Activated effector memory CD4-positive, alpha-beta T cell treated with anti-CD3 and anti-CD28 coated beads, Interleukin-2, amount 50 U/mL, for 16 hours (primary cell): Measurements from ENCODE around the gene ADGRD2.

Source experiments
- DNase-seq: peaks from one replicate; pipeline ENCODE4 v3.0.0-alpha.2; 2020

Gene ADGRD2

GRCh38 chr9:124479947-124480620, 29.8 kb downstream of the ADGRD2 start:
- no peak for DNase-seq

- DNase-seq, result no peak
Observed at GRCh38 chr9:124480621-124480981, 30.4 kb downstream of the ADGRD2 start.

- no peak for DNase-seq
Observed at GRCh38 chr9:124481115-124481514, 30.9 kb downstream of the ADGRD2 start.

DNA sequence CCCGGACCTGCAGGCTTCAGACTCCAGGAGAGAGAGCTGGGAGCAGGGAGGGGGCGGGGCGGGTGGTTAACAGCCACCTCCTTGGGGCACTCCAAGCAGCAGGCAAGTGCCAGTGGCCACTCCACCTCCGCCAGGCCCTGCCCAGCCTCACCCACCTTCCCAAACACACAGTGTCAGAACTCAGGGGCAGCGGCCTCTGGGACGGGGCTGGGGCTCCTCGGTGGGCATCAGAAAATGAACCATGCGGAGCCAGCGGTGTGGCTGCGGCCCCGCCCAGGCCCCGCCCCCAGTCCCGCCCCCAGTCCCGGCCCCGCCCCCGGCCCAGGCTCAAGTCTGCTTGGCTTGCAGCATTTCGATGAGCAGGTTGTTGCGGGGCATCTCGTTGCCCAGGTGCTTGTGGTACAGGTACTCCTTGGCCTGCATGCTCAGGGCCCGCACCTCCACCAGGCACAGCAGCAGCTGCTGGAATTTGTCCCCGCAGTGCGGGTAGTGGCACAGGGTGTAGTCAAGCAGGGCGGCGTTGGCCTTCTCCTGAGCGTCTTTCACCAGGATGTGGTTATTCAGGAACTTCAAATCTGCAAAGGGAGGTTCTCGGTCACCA, 32.3 kb downstream of the ADGRD2 start:
- DNase-seq, result no peak

DNA sequence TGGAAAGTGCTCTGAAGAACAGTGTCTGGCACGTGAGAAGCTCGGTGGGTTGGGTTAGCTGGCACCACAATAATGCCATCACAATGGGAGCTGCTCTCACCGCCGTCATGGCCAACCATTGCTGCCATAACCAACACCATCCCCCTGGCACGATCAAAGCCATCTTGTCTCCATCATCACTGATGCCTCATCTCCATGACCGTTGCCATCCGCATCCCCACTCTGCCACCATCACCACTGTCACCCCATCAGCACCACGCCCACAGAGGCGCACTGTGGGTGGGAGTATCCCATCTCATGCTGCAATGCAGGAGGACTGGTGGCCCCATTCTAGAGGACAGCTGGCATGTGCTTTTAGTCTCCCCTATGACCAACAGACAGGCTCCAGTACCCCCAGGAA, 33.2 kb downstream of the ADGRD2 start:
- DNase-seq, result no peak

DNA sequence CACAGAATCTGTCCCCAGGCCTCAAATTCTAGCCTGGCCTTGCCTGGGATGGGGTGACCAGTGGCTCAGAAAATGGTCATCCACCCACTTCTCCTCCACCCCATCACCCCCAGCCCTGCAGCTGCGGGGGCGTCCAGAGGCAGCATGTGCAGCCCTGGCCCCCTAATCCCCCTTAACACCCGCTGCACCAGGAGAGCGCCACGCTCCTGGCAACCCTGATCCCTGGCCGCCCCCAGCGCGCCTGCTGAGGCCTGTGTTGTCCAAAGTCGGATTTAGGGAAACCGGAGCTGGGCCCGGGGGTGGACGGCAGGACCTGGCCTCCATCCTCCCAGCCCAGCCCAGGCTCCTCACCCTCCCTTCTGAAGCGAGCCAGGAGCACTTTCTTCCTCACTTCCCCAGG, 35.0 kb downstream of the ADGRD2 start:
- DNase-seq, result no peak

- DNase-seq, result no peak
Observed at GRCh38 chr9:124485936-124486335, 35.7 kb downstream of the ADGRD2 start.

DNA sequence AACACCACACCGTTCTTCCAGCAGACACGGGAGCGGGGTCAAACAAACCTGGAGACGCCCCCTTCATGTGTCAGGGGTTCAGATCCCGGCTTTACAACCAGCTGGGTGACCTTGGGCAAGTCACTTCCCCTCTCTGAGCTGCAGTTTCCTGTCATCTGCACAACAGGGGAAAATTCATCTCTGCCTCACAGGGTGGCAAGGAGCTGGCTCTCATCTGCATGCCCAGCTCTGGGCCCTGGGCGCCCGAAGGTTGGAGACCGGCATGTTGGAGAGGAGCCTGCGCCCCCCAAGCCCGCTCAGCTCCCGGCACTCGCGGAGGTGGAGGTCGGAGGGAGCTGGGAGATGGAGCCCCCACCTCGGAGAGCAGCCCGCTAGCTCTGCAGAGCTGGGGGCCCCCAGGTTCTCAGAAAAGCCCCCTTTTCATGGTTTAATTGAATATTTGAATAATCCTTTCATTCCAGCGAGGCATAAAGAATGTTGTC, 36.6 kb downstream of the ADGRD2 start:
- DNase-seq, result no peak

DNA sequence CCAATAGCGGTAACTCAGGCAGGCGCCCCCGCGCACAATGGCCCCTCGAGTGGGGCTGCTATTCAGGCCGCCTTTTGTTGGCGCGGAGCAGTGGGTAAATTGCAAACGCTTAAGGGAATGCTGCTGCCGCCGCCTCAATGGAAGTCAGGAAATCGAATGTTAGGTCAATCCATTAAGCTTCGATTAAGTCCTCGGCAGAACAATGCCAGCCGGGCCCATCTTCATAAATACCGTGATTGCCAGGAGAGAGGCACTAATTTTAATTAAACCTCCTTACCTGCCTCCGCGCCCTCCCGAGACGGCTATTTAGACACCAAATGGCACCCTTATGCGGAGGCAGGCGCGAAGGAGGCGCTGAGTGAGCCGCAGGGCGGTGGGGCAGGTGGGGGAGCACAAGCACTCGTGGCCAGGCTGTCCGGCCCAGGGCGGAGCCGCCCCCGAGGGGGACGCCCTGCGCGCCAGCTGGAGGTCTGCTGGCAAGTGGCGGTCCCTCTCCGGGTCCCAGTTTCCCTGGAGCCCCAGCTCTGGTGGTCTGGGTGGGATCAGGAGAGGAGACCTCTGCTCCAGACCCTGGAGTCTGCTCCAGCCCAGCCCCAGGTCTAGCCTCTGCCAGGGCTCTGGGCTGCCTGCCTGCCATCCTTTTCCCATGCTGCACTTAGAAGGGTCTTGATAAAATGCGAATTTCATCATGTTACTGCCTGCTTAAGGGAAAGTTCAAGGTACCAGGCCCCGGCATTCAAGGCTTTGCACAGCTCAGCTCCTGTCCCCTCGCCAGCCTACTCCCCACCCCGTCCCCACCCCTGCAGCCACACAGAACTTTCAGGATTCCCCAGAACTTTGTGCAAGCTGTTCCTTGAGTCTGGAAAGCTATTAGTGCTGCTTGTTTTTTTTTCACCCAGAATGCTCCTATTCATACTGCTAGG, 37.3 kb downstream of the ADGRD2 start:
- no peak for DNase-seq

- no peak for DNase-seq
Observed at GRCh38 chr9:124488641-124489210, 38.5 kb downstream of the ADGRD2 start.

- no peak for DNase-seq
Observed at GRCh38 chr9:124489222-124489621, 39.0 kb downstream of the ADGRD2 start.

GRCh38 chr9:124490004-124490403, 39.8 kb downstream of the ADGRD2 start:
- no peak for DNase-seq

DNA sequence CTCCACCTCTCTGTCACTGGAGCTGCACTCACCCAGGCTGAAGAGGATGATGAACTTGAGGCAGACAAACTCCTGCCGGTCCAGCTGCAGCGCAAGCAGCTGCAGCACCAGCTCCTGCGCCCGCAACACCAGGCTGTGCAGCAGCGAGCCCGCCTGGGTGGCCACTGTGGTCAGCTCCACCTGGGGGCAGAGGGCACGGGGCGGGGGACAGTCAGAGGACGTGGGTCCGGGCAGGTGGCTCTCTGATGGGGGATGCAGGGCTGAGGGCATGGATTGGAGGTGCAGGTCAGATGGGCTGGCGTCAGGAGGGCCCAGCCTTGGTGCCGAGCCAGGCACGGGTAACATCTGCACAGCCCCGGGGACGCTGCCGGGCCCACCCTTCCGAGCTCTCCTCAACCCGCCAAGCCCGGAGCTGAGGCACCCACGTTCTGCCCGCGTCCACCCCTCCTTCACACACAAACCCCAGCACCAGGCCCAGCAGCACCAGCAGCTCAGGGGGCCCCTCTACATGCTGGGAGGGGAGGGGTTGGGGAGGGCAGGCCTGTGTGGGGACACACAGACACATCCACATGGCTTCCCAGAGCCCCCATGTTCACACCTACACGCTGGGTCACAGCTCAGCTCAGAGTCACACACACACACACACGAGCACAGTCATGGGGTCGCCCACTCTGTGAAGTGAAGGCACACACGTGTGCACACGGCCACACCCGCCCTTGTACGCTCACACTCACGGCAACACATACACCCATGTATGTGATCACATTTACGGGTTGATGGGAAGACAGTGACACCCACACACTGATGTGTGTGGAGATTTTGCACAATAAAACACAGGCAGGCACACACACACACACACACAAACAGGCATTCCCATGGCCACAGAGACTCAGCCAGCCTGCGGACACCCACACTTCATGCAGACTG, 41.1 kb downstream of the ADGRD2 start:
- no peak for DNase-seq

- no peak for DNase-seq
Observed at GRCh38 chr9:124492818-124493217, 42.6 kb downstream of the ADGRD2 start.

GRCh38 chr9:124493218-124493617, 43.0 kb downstream of the ADGRD2 start:
- no peak for DNase-seq

DNA sequence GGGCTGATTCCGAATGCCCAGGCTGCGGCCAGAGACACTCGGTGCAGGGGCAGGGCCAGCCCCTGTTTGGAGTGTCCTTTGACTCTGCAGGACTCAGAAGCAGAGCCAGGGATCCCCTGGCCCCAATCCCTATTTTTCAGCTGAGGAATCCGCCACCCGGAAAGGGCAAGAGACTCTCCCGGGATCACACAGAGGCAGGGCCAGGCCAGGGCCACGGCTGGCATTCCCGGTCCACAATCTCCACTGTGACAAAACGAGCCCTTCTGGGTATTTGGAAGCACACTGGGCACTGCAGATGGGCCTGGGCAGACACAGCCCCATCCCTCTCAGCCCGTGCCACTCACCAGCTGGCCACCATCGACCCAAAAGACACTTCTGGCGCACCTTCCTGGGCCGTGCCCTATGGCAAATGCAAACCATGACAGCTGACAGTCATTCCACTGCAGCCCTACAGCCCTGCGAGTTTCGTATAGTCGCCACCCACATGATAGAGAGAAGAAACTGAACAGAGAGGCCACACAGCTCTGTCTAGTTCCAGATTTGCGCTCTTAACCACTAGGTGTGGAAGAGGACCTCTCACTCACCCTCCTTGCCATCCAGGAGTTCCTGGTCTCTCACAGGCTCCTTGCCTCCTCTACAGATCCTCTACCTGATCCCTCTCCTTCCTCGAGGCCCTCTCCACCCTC, 43.7 kb downstream of the ADGRD2 start:
- no peak for DNase-seq

DNA sequence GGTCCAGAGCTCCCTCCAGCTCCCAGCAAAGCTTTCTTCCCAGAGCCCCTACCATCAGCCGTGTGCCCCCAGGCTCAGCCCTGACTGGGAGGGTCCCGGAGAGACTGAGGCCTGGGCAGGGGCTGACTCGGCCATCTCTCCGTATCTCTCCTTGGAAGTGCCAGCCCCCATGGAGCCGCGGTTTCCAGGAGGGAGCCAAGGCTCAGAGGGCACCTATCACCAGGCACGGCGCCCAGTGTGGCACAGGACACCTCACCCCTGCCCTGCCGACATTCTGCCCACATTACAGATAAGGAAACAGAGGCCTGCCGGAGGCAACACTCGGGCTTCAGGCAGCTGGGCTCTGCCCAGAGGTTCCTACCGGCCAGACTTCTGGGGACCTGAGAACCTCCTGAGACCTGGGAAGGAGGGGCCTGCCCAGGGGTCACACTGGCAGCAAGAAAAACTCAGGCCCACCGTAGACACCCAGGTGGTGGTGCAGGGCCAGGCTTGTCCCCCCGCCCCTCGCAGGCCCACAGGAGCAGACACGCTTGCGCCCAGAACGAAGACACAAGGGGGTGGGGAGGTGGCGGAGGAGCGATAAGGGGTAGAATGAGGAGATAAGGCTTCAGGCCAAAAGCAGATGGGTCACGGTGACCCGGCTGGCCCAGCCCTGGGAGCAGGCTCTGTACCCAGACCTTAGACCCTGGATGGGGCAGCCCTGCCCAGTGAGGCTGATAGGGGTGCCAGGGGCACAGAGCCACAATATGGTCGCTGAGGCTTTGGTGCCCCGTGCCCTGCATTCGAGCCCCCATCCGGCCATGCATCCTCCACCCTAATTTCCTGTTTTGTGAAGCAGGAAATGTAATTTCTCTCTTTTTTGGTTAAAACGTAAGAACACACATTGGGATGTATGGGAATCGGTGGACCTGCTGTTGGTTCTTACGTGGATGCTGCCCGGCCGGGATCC, 45.1 kb downstream of the ADGRD2 start:
- no peak for DNase-seq

GRCh38 chr9:124496075-124496449, 45.8 kb downstream of the ADGRD2 start:
- DNase-seq, result no peak

DNA sequence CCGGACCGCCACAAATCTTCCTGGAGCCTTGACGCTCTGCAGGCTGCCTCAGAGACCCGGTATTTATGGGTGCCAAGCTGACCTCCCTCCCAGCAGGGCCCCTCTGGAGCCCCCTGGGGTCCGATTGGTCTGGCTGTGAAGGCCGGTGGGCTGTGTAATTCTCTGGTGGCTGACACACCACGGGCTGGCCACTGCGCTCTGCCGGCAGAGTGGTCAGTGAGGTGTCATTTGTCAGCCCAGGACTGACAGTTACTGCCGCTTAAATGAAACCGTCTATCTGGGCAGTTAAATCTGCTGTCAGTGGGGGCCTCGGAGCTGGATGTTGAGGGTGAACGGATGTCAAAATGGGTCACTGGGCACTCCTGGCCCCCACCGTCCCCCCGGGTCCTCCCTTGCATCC, 46.2 kb downstream of the ADGRD2 start:
- no peak for DNase-seq

GRCh38 chr9:124497441-124497840, 47.2 kb downstream of the ADGRD2 start:
- no peak for DNase-seq

GRCh38 chr9:124498040-124498439, 47.8 kb downstream of the ADGRD2 start:
- DNase-seq, result no peak
